SU-DHL-6 (cell line): ENCODE measurements around the gene ALDOA.

ENCODE experiments used
- CTCF ChIP-seq: fragments of 200-600 bp; sonication (generic); IDR thresholded peaks from one replicate; pipeline ENCODE4 v1.5.1; 2017; ENCODE audit warnings: antibody characterized with exemption, mild to moderate bottlenecking, low read length, moderate library complexity; ENCODE audit not compliant: insufficient read depth, poor library complexity, severe bottlenecking
- EZH2phosphoT487 ChIP-seq: fragments of 200-600 bp; sonication (generic), shearing (Covaris generic); conservative IDR thresholded peaks from 2 replicates; pipeline ENCODE4 v1.6.1; 2018; ENCODE audit warnings: mild to moderate bottlenecking, antibody characterized with exemption, low read length, moderate library complexity, mixed read lengths

GRCh38 chr16:30049871-30050270 lies 15.7 kb upstream of the ALDOA start:
- no peak for TF ChIP-seq CTCF
- TF ChIP-seq EZH2phosphoT487, result no peak
